Measurements from ENCODE around the gene SLC6A11. TPM values are rescaled to one million over a fixed set of nuclear protein-coding genes. Genes with fewer than 3 reads are reported as not detected.

SLC6A11 gene
- total RNA-seq, 4 donors from 2014 or later = not detected

GRCh38 chr3:10972072-10972782 is 156.2 kb downstream of the SLC6A11 start:
- Histone ChIP-seq H3K27me3 (no peaks in the 10 kb centered on the region), H3K4me3 (no peak overlapping the region), H3K9me3 (no peaks in the 10 kb centered on the region), H3K36me3 (no peaks in the 10 kb centered on the region), H3K4me1 (peaks cover 3 to 4% of the 10 kb centered on the region in 2 donors), H3K27ac (no peak overlapping the region)
- TF ChIP-seq POLR2A (IDR thresholded peaks at IDR 0.05) (no peak), CTCF (IDR thresholded peaks at IDR 0.05 in 4 of 5, conservative IDR thresholded peaks at IDR 0.05 in 1 of 5) (no peak)
- in situ Hi-C loops (cut with MboI; ENCODE audit: low sequenced_read_pairs in 4 of 4) = loop anchor here in 1 of 4 donors (25.0 kb wide), 1 partner anchor 690 kb away; no protein-coding TSS in a partner anchor
- no peak for ATAC-seq
- intact Hi-C loops (cut with DNase I; ENCODE audit: low total_unique reads) = no loop called here
- no peak for DNase-seq

GRCh38 chr3:10973046-10973595 is 157.1 kb downstream of the SLC6A11 start:
- DNase-seq (no peak), ATAC-seq (no peak)
- H3K36me3 ChIP-seq = no peaks in the 10 kb centered on the region
- H3K27me3 ChIP-seq = no peaks in the 10 kb centered on the region
- in situ Hi-C loops (cut with MboI; ENCODE audit: low sequenced_read_pairs in 4 of 4) = loop anchor here in 1 of 4 donors (25.0 kb wide), 1 partner anchor 689 kb away; no protein-coding TSS in a partner anchor
- H3K9me3 ChIP-seq = no peaks in the 10 kb centered on the region
- no peak overlapping the region for H3K27ac ChIP-seq
- H3K4me1 ChIP-seq = no peaks in the 10 kb centered on the region
- no peak for TF ChIP-seq CTCF (IDR thresholded peaks at IDR 0.05 in 4 of 5, conservative IDR thresholded peaks at IDR 0.05 in 1 of 5)
- no peak for TF ChIP-seq POLR2A (IDR thresholded peaks at IDR 0.05)
- intact Hi-C loops (cut with DNase I; ENCODE audit: low total_unique reads) = no loop called here
- H3K4me3 ChIP-seq = no peak overlapping the region

GRCh38 chr3:10974131-10974530 is 158.1 kb downstream of the SLC6A11 start:
- in situ Hi-C loops (cut with MboI; ENCODE audit: low sequenced_read_pairs in 4 of 4) = loop anchor here in 1 of 4 donors (25.0 kb wide), 1 partner anchor 688 kb away; no protein-coding TSS in a partner anchor
- DNase-seq = no peak
- TF ChIP-seq POLR2A (IDR thresholded peaks at IDR 0.05) = no peak
- TF ChIP-seq CTCF (IDR thresholded peaks at IDR 0.05 in 4 of 5, conservative IDR thresholded peaks at IDR 0.05 in 1 of 5) = no peak
- no peak for ATAC-seq
- H3K4me1 ChIP-seq = no peaks in the 10 kb centered on the region
- intact Hi-C loops (cut with DNase I; ENCODE audit: low total_unique reads) = no loop called here
- H3K27ac ChIP-seq = no peak overlapping the region
- no peaks in the 10 kb centered on the region for H3K9me3 ChIP-seq
- H3K4me3 ChIP-seq = no peak overlapping the region
- no peaks in the 10 kb centered on the region for H3K27me3 ChIP-seq
- no peaks in the 10 kb centered on the region for H3K36me3 ChIP-seq

GRCh38 chr3:10974746-10975375 is 158.8 kb downstream of the SLC6A11 start:
- Histone ChIP-seq H3K27ac (no peak overlapping the region), H3K4me3 (no peak overlapping the region), H3K36me3 (no peaks in the 10 kb centered on the region), H3K4me1 (no peaks in the 10 kb centered on the region), H3K27me3 (no peaks in the 10 kb centered on the region), H3K9me3 (no peaks in the 10 kb centered on the region)
- no peak for DNase-seq
- in situ Hi-C loops (cut with MboI; ENCODE audit: low sequenced_read_pairs in 4 of 4) (loop anchor here in 1 of 4 donors (25.0 kb wide), 1 partner anchor 687 kb away; no protein-coding TSS in a partner anchor), intact Hi-C loops (cut with DNase I; ENCODE audit: low total_unique reads) (no loop called here)
- ATAC-seq = no peak
- no peak for TF ChIP-seq CTCF (IDR thresholded peaks at IDR 0.05 in 4 of 5, conservative IDR thresholded peaks at IDR 0.05 in 1 of 5)
- no peak for TF ChIP-seq POLR2A (IDR thresholded peaks at IDR 0.05)

All from gastrocnemius medialis (tissue), 4 donors.